ENCODE measurements around the gene ADAMTS5.

GRCh38 chr21:26887251-26887650, 79.6 kb downstream of the ADAMTS5 start:
- TF ChIP-seq CTCF (IDR thresholded peaks at IDR 0.05; ENCODE audit: low read length) (no peak), EZH2 (IDR thresholded peaks at IDR 0.05; ENCODE audit: borderline replicate concordance, low read length) (no peak)

Measured in OCI-LY1 (cell line).